ENCODE results near the gene ETF1. TPM values are rescaled to one million over a fixed set of nuclear protein-coding genes. Genes with fewer than 3 reads are reported as not detected.
A peak's percentile ranks its signal among the peaks of the same experiment; 100 is the strongest.

The ETF1 gene
- total and polyA plus RNA-seq, 3 donors from 2014 or later = 74.3 to 103 (median 75.3) TPM

GRCh38 chr5:138502121-138502520 is 40.9 kb downstream of the ETF1 start:
- no peaks in the 10 kb centered on the region for H3K27me3 ChIP-seq
- WGBS, 2 donors = 78 to 86% methylated on average over 4 of the region's 4 CpGs
- H3K9me3 ChIP-seq = no peaks in the 10 kb centered on the region
- H3K27ac ChIP-seq = no peak overlapping the region
- no peak overlapping the region for H3K4me3 ChIP-seq
- no peaks in the 10 kb centered on the region for H3K36me3 ChIP-seq (ENCODE audit: low read depth, missing control alignments)
- TF ChIP-seq CTCF (IDR thresholded peaks at IDR 0.05) (no peak), POLR2A (IDR thresholded peaks at IDR 0.05) (no peak)
- H3K4me1 ChIP-seq = no peaks in the 10 kb centered on the region
- no peak for DNase-seq
- intact Hi-C loops (cut with DNase I; ENCODE audit: low total_unique reads) = loop anchor here (10.0 kb wide), 1 partner anchor 47 kb away; no protein-coding TSS in a partner anchor

- Histone ChIP-seq H3K4me1 (no peaks in the 10 kb centered on the region), H3K27me3 (no peaks in the 10 kb centered on the region), H3K9me3 (no peaks in the 10 kb centered on the region), H3K4me3 (no peak overlapping the region), H3K27ac (no peak overlapping the region), H3K36me3 (ENCODE audit: low read depth, missing control alignments) (no peaks in the 10 kb centered on the region)
- whole genome bisulfite sequencing, 2 donors = 52 to 59% methylated on average over 4 of the region's 4 CpGs
- intact Hi-C loops (cut with DNase I; ENCODE audit: low total_unique reads) = no loop called here
- TF ChIP-seq CTCF (IDR thresholded peaks at IDR 0.05) (no peak), POLR2A (IDR thresholded peaks at IDR 0.05) (no peak)
- DNase-seq = no peak
These were observed 44.7 kb downstream of the ETF1 start for GRCh38 chr5:138498376-138498775.

- DNase-seq = no peak
- TF ChIP-seq POLR2A (IDR thresholded peaks at IDR 0.05) (no peak), CTCF (IDR thresholded peaks at IDR 0.05) (no peak)
- WGBS, 2 donors = 84 to 87% methylated on average over 7 of the region's 7 CpGs
- Histone ChIP-seq H3K27me3 (no peaks in the 10 kb centered on the region), H3K27ac (no peak overlapping the region), H3K9me3 (no peaks in the 10 kb centered on the region), H3K4me1 (peaks cover 14% of the 10 kb centered on the region), H3K36me3 (ENCODE audit: low read depth, missing control alignments) (no peaks in the 10 kb centered on the region), H3K4me3 (no peak overlapping the region)
- intact Hi-C loops (cut with DNase I; ENCODE audit: low total_unique reads) = no loop called here
These were observed 47.7 kb downstream of the ETF1 start for GRCh38 chr5:138495351-138495750.

GRCh38 chr5:138492560-138493045 is 50.4 kb downstream of the ETF1 start:
- Histone ChIP-seq H3K4me1 (peaks cover 24% of the 10 kb centered on the region), H3K4me3 (peak overlapping the region; percentile 53 to 65), H3K27ac (peak overlapping the region; percentile 31 to 63), H3K36me3 (ENCODE audit: low read depth, missing control alignments) (no peaks in the 10 kb centered on the region), H3K27me3 (no peaks in the 10 kb centered on the region), H3K9me3 (no peaks in the 10 kb centered on the region)
- intact Hi-C loops (cut with DNase I; ENCODE audit: low total_unique reads) = no loop called here
- 0 to 14% methylated on average over 8 to 10 of the region's 10 CpGs for WGBS, 2 donors
- no peak for DNase-seq
- no peak for TF ChIP-seq CTCF (IDR thresholded peaks at IDR 0.05)
- no peak for TF ChIP-seq POLR2A (IDR thresholded peaks at IDR 0.05)

All from testis (tissue), 3 donors.